GM12878 (cell line): ENCODE results near the gene WWOX. TPM values are rescaled to one million over a fixed set of nuclear protein-coding genes. Genes with fewer than 3 reads are reported as not detected.

Experiments used
- ATAC-seq: fragments of 200-7000 bp; cut with Tn5 transposase; 3 replicates; pipeline ENCODE4 v1.9.1; 2020; ENCODE audit warnings: mild to moderate bottlenecking, moderate library complexity
- BruUV-seq: library from RNA; stranded (reverse); fragments of 400-500 nt; replicated peaks from 2 replicates; lab custom pipeline; 2021; lab: Mats Ljungman, UMichigan
- CTCF ChIA-PET: fragments of 300-600 bp; sonication (Branson Sonifier 250); formaldehyde crosslinking; extraction: SDS; loops from one replicate; lab custom pipeline; 2021; ENCODE audit warnings: inconsistent platforms; lab: Yijun Ruan, JAX
- POLR2A ChIA-PET: fragments of 350-600 bp; formaldehyde crosslinking; extraction: SDS; loops from one replicate; lab custom pipeline; 2021; ENCODE audit warnings: inconsistent platforms; lab: Charles Lee
- RAD21 ChIA-PET: fragments of 300-600 bp; sonication (Branson Sonifier 250); formaldehyde crosslinking; loops from one replicate; lab custom pipeline; 2023; ENCODE audit warnings: antibody characterized with exemption; ENCODE audit not compliant: unreplicated experiment; lab: Charles Lee
- SMC1A ChIA-PET: fragments of 300-600 bp; sonication (Branson Sonifier 250); formaldehyde crosslinking; loops from one replicate; lab custom pipeline; 2023; ENCODE audit not compliant: unreplicated experiment, uncharacterized antibody; lab: Charles Lee
- DNase-seq: peaks from one replicate; pipeline ENCODE4 v3.0.0-alpha.2; 2011; ENCODE audit warnings: low read depth, low spot score
- FAIRE-seq: peaks from 3 replicates; lab custom pipeline; 2011; peaks lifted over from hg19 to GRCh38; lab: Jason Lieb, UNC
- H2AFZ ChIP-seq: 2 replicates; pipeline ENCODE4 v1.6.0; 2011; ENCODE audit warnings: low read depth, low read length, control low read depth; ENCODE audit not compliant: control insufficient read depth
- H3K27ac ChIP-seq: 2 replicates; pipeline ENCODE4 v1.5.1; 2011; ENCODE audit warnings: control low read depth; ENCODE audit not compliant: control insufficient read depth, insufficient read depth
- H3K27me3 ChIP-seq, 2 experiments: replicated peaks in 1 of 2; 2 replicates each; pipeline versions ENCODE4 v1.6.0 to v1.6.1; 2011; ENCODE audit warnings: low read length in 1 of 2; ENCODE audit not compliant: control insufficient read depth in 2 of 2, insufficient read depth in 2 of 2
- H3K36me3 ChIP-seq, 2 experiments: 2 replicates each; pipeline ENCODE4 v1.5.1; 2011; ENCODE audit warnings: low read length in 1 of 2; ENCODE audit not compliant: control insufficient read depth in 2 of 2, insufficient read depth in 2 of 2
- H3K4me1 ChIP-seq: 2 replicates; pipeline ENCODE4 v1.6.1; 2011; ENCODE audit warnings: mild to moderate bottlenecking, low read length, moderate library complexity, mixed read lengths; ENCODE audit not compliant: control insufficient read depth, insufficient read depth
- H3K4me2 ChIP-seq: 2 replicates; pipeline ENCODE4 v1.6.0; 2011; ENCODE audit warnings: control low read depth; ENCODE audit not compliant: control insufficient read depth, insufficient read depth
- H3K4me3 ChIP-seq: fragments of 200-600 bp; sonication (generic); 2 replicates; pipeline ENCODE4 v1.5.1; 2016
- H3K79me2 ChIP-seq: 2 replicates; pipeline ENCODE4 v1.6.0; 2011; ENCODE audit warnings: low read length; ENCODE audit not compliant: control insufficient read depth, insufficient read depth
- H3K9ac ChIP-seq: 2 replicates; pipeline ENCODE4 v1.8.0; 2011; ENCODE audit warnings: low read length, control low read depth, mixed read lengths; ENCODE audit not compliant: control insufficient read depth, insufficient read depth
- H3K9me3 ChIP-seq: replicated peaks from 3 replicates; pipeline ENCODE4 v1.5.1; 2011; ENCODE audit warnings: mild to moderate bottlenecking, low read length; ENCODE audit not compliant: control insufficient read depth, insufficient read depth
- H4K20me1 ChIP-seq: 2 replicates; pipeline ENCODE4 v1.6.0; 2011; ENCODE audit not compliant: control insufficient read depth, insufficient read depth
- IRF4 ChIP-seq: IDR thresholded peaks from 2 replicates; pipeline ENCODE4 v1.6.1; 2011; ENCODE audit warnings: low read depth, low read length
- NR2C1 ChIP-seq: fragments of 450-650 bp; IDR thresholded peaks from 2 replicates; pipeline ENCODE4 v1.6.1; 2017; ENCODE audit warnings: antibody characterized with exemption, mild to moderate bottlenecking, moderate library complexity
- RAD21 ChIP-seq: IDR thresholded peaks from 2 replicates; pipeline ENCODE4 v1.6.1; 2011; ENCODE audit warnings: mild to moderate bottlenecking, low read depth, low read length, moderate library complexity; ENCODE audit not compliant: insufficient read depth
- SMC3 ChIP-seq: IDR thresholded peaks from 2 replicates; pipeline ENCODE4 v1.6.1; 2011; ENCODE audit warnings: low read length, improper control_type of control experiment, borderline replicate concordance
- STAT3 ChIP-seq: IDR thresholded peaks from 2 replicates; pipeline ENCODE4 v1.6.1; 2011; ENCODE audit warnings: low read depth, low read length, improper control_type of control experiment
- WRNIP1 ChIP-seq: IDR thresholded peaks from 2 replicates; pipeline ENCODE4 v1.6.1; 2011; ENCODE audit warnings: low read depth, low read length, improper control_type of control experiment, borderline replicate concordance
- YY1 ChIP-seq: IDR thresholded peaks from 2 replicates; pipeline ENCODE4 v1.6.1; 2011; ENCODE audit warnings: low read depth, mild to moderate bottlenecking, low read length
- WGBS: methylation state at CpG from one replicate; pipeline ENCODE4 v1.1.6; 2016; ENCODE audit warnings: low lambda C conversion rate; ENCODE audit not compliant: insufficient replicate concordance, insufficient coverage; ENCODE audit errors: missing lambda C conversion rate; 5-methylcytosine and 5-hydroxymethylcytosine counted together
- in situ Hi-C: fragments of 300-500 bp; cut with MboI; formaldehyde crosslinking; loops from 9 replicates; pipeline ENCODE4 v1.14.3; 2018; ENCODE audit warnings: mixed read lengths
- intact Hi-C: fragments of 100-400 bp; cut with micrococcal nuclease; formaldehyde crosslinking; loops from one replicate; pipeline ENCODE4 v1.14.2; 2022; ENCODE audit not compliant: unreplicated experiment
- polyA plus RNA-seq, 11 experiments: library from polyadenylated mRNA; depleted of rRNA in 4 of 11; unstranded in 6 of 11; stranded (reverse) in 5 of 11; fragments of >200 nt; fragmentation: Nextera tagmentation in 4 of 11; fragmentation: Illumina TruSeq in 1 of 11; extraction: Ambion mirVana in 4 of 11; extraction: Trizol in 1 of 11; gene quantifications; 1 replicate in 1 of 11; 2 replicates in 10 of 11; pipeline versions ENCODE4 v1.2.1 to v1.2.3, GENCODE V29; 2011 to 2016; ENCODE audit warnings: inconsistent platforms in 2 of 11, missing spikeins in 2 of 11, low read depth in 1 of 11
- total RNA-seq, 4 experiments: library from RNA; depleted of rRNA in 3 of 4; stranded (reverse); fragments of >200 nt in 3 of 4; fragmentation: Illumina TruSeq in 1 of 4; extraction: Trizol in 1 of 4; gene quantifications; 2 replicates each; pipeline versions ENCODE4 v1.2.1 to v1.2.3, GENCODE V29; 2013 to 2021
- TF ChIP-seq, protein P1 (sequence below): IDR thresholded peaks from 2 replicates; pipeline ENCODE4 v1.6.1; 2012; ENCODE audit warnings: low read depth, low read length, improper control_type of control experiment
- TF ChIP-seq, protein P2 (sequence below): fragments of 450-650 bp; IDR thresholded peaks from 2 replicates; pipeline ENCODE4 v1.6.1; 2017; ENCODE audit warnings: mild to moderate bottlenecking
- TF ChIP-seq, protein P3 (sequence below): fragments of 450-650 bp; formaldehyde crosslinking; IDR thresholded peaks from 2 replicates; pipeline ENCODE4 v1.4.0; 2022; ENCODE audit warnings: mild to moderate bottlenecking, moderate library complexity
- TF ChIP-seq, protein P4 (sequence below), 3 experiments: IDR thresholded peaks in 2 of 3; conservative IDR thresholded peaks in 1 of 3; 2 replicates each; pipeline ENCODE4 v1.5.1; 2011; ENCODE audit warnings: low read depth in 3 of 3, low read length in 3 of 3, mild to moderate bottlenecking in 3 of 3, control low read depth in 2 of 3, moderate library complexity in 2 of 3, inconsistent platforms in 1 of 3, mixed read lengths in 1 of 3; ENCODE audit not compliant: control insufficient read depth in 2 of 3, insufficient read depth in 1 of 3; ENCODE audit errors: extremely low read depth in 1 of 3

The WWOX gene
- total and polyA plus RNA-seq, 10 of the 15 experiments (the other 5 are each of a cell fraction or from before 2014, with no cell fraction given): 2.8 to 24.4 (median 17.8) TPM

DNA sequence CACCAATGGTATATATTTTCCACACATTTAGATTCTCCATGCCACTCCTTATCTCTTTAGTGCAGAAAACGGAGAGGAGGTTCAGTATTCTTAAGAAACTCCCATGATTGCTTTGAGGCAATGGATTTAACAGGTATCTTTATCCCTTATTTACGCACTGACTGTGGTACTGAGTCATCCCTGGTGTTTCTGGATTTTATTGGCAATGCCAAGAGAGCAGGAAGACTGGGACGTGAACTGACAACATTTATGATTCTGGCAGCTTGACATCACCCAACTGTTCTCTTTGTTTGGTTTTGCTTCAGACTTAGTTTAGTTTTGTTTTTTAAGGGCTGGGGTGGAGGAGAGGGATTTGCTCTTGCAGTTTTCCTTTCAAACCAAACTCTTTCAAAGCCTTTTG is 131.4 kb downstream of the WWOX start (continued):
- no peak for TF ChIP-seq WRNIP1

DNA sequence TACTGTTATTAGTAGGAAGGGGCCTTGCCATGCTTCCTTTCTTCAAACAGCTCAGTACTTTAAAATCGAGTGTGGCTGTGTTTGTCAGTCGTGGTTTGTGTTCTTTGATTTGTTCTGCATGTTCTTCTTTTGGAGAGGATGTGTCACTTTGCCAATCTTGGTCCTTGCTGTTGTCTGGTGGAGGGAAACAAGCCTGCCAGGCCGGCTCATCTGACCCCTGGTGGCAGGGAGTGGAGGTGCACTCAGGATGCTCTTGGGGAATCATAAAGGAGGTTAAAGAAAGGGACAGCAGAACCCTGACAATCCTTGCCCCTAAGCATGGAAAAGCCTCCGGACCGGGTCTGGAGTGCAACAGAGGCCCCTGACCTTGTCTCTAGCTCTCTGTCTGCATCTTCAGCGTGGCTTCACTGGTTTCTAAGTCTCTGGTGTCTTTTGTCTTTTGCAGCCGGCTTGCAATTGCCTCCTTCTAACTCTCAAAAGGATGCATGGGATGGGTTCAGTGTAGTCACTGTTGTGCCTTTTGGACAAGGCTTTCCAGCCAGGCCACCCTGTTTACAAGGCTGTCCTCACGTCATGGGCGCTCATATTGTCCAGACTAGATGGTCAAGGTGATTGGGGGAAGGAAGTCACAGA is 135.8 kb downstream of the WWOX start:
- Histone ChIP-seq H3K9me3 (no peaks in the 10 kb centered on the region), H4K20me1 (no peaks in the 10 kb centered on the region; the same call in 1 of the 2 replicates), H3K27ac (no peak overlapping the region), H3K36me3 (no peaks in the 10 kb centered on the region), H3K4me2 (no peak overlapping the region), H3K4me1 (no peaks in the 10 kb centered on the region), H2AFZ (no peak overlapping the region), H3K27me3 (no peaks in the 10 kb centered on the region), H3K9ac (no peak overlapping the region), H3K4me3 (no peak overlapping the region), H3K79me2 (no peaks in the 10 kb centered on the region)
- intact Hi-C loops: loop anchor here (1.0 to 10.0 kb wide), 3 partner anchors 113 to 560 kb away; no protein-coding TSS in a partner anchor
- ATAC-seq: peak; percentile 97
- BruUV-seq: no TSS peak
- FAIRE-seq: peak; percentile 49
- ChIA-PET RAD21 (no interaction called here), POLR2A (no interaction called here), SMC1A (interaction anchor here (1.0 to 1.3 kb wide), 2 partner anchors 15 to 111 kb away, joined by 3 to 4 read pairs; no protein-coding TSS in a partner anchor), CTCF (interaction anchor here (1.0 to 4.2 kb wide), 2 partner anchors 102 to 112 kb away, joined by 3 to 34 read pairs; no protein-coding TSS in a partner anchor)
- DNase-seq: peak; percentile 7
- WGBS: 20% methylated on average over 9 of the region's 9 CpGs
- TF ChIP-seq YY1 (0 out of 2 replicates have a peak, but pooled peaks have one; percentile 58), NR2C1 (no peak), STAT3 (no peak), RAD21 (peak; percentile 66), IRF4 (0 out of 2 replicates have a peak, but pooled peaks have one; percentile 18), SMC3 (peak; percentile 85)
- TF ChIP-seq, protein P1, sequence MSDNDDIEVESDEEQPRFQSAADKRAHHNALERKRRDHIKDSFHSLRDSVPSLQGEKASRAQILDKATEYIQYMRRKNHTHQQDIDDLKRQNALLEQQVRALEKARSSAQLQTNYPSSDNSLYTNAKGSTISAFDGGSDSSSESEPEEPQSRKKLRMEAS: no peak
- TF ChIP-seq, protein P2, sequence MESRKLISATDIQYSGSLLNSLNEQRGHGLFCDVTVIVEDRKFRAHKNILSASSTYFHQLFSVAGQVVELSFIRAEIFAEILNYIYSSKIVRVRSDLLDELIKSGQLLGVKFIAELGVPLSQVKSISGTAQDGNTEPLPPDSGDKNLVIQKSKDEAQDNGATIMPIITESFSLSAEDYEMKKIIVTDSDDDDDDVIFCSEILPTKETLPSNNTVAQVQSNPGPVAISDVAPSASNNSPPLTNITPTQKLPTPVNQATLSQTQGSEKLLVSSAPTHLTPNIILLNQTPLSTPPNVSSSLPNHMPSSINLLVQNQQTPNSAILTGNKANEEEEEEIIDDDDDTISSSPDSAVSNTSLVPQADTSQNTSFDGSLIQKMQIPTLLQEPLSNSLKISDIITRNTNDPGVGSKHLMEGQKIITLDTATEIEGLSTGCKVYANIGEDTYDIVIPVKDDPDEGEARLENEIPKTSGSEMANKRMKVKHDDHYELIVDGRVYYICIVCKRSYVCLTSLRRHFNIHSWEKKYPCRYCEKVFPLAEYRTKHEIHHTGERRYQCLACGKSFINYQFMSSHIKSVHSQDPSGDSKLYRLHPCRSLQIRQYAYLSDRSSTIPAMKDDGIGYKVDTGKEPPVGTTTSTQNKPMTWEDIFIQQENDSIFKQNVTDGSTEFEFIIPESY: no peak
- TF ChIP-seq, protein P3, sequence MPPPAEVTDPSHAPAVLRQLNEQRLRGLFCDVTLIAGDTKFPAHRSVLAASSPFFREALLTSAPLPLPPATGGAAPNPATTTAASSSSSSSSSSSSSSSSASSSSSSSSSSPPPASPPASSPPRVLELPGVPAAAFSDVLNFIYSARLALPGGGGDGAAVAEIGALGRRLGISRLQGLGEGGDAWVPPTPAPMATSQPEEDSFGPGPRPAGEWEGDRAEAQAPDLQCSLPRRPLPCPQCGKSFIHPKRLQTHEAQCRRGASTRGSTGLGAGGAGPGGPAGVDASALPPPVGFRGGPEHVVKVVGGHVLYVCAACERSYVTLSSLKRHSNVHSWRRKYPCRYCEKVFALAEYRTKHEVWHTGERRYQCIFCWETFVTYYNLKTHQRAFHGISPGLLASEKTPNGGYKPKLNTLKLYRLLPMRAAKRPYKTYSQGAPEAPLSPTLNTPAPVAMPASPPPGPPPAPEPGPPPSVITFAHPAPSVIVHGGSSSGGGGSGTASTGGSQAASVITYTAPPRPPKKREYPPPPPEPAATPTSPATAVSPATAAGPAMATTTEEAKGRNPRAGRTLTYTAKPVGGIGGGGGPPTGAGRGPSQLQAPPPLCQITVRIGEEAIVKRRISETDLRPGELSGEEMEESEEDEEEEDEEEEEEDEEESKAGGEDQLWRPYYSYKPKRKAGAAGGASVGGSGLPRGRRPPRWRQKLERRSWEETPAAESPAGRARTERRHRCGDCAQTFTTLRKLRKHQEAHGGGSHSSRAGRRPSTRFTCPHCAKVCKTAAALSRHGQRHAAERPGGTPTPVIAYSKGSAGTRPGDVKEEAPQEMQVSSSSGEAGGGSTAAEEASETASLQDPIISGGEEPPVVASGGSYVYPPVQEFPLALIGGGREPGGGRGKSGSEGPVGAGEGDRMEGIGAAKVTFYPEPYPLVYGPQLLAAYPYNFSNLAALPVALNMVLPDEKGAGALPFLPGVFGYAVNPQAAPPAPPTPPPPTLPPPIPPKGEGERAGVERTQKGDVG (CRISPR knock-in tag): no peak
- TF ChIP-seq, protein P4, sequence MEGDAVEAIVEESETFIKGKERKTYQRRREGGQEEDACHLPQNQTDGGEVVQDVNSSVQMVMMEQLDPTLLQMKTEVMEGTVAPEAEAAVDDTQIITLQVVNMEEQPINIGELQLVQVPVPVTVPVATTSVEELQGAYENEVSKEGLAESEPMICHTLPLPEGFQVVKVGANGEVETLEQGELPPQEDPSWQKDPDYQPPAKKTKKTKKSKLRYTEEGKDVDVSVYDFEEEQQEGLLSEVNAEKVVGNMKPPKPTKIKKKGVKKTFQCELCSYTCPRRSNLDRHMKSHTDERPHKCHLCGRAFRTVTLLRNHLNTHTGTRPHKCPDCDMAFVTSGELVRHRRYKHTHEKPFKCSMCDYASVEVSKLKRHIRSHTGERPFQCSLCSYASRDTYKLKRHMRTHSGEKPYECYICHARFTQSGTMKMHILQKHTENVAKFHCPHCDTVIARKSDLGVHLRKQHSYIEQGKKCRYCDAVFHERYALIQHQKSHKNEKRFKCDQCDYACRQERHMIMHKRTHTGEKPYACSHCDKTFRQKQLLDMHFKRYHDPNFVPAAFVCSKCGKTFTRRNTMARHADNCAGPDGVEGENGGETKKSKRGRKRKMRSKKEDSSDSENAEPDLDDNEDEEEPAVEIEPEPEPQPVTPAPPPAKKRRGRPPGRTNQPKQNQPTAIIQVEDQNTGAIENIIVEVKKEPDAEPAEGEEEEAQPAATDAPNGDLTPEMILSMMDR (IDR thresholded peaks at IDR 0.05 in 2 of 3, conservative IDR thresholded peaks at IDR 0.05 in 1 of 3; ENCODE audit: control insufficient read depth in 2 of 3, extremely low read depth in 1 of 3, insufficient read depth in 1 of 3, low read depth in 3 of 3, low read length in 3 of 3): peak; percentile 79 to 96 (median 93)
- in situ Hi-C loops: loop anchor here (5.0 kb wide), 1 partner anchor 113 kb away; no protein-coding TSS in a partner anchor
